HEK293T (cell line): ENCODE results near the gene RAB11FIP5.
"Not testable (repeated sequence)": the region's sequence is repeated elsewhere in the genome, so short reads cannot be mapped to it uniquely, and the experiment has no call there.

Experiments used
- CTCF ChIA-PET: fragments of 350-600 bp; formaldehyde crosslinking; extraction: SDS; loops from one replicate; lab custom pipeline; 2021; ENCODE audit warnings: antibody characterized with exemption, inconsistent platforms; lab: Yijun Ruan, JAX
- POLR2A ChIA-PET: fragments of 350-600 bp; formaldehyde crosslinking; extraction: SDS; loops from one replicate; lab custom pipeline; 2020; ENCODE audit warnings: antibody characterized with exemption, inconsistent platforms; lab: Yijun Ruan, JAX
- DNase-seq: peaks from one replicate; pipeline ENCODE4 v3.0.0; 2012; ENCODE audit warnings: mixed read lengths; ENCODE audit errors: extremely low spot score
- ARNT ChIP-seq: fragments of 450-650 bp; IDR thresholded peaks from 2 replicates; pipeline ENCODE4 v1.6.1; 2017; ENCODE audit warnings: mild to moderate bottlenecking
- BHLHE40 ChIP-seq: fragments of 450-650 bp; IDR thresholded peaks from 2 replicates; pipeline ENCODE4 v1.6.1; 2016; ENCODE audit warnings: mild to moderate bottlenecking, moderate library complexity, borderline replicate concordance
- CTBP1 ChIP-seq: fragments of 450-650 bp; IDR thresholded peaks from 2 replicates; pipeline ENCODE4 v1.6.1; 2016; ENCODE audit warnings: borderline replicate concordance
- ELF4 ChIP-seq: fragments of 450-650 bp; IDR thresholded peaks from 2 replicates; pipeline ENCODE4 v1.6.1; 2017; ENCODE audit warnings: antibody characterized with exemption
- FOXA1 ChIP-seq: fragments of 450-650 bp; IDR thresholded peaks from 2 replicates; pipeline ENCODE4 v1.6.1; 2016; ENCODE audit warnings: mild to moderate bottlenecking
- FOXK2 ChIP-seq: fragments of 450-650 bp; IDR thresholded peaks from 2 replicates; pipeline ENCODE4 v1.6.1; 2016; ENCODE audit warnings: mild to moderate bottlenecking
- FOXM1 ChIP-seq: fragments of 450-650 bp; IDR thresholded peaks from 2 replicates; pipeline ENCODE4 v1.6.1; 2017; ENCODE audit warnings: mild to moderate bottlenecking, borderline replicate concordance
- HDGF ChIP-seq: fragments of 450-650 bp; IDR thresholded peaks from 2 replicates; pipeline ENCODE4 v1.6.1; 2017; ENCODE audit warnings: antibody characterized with exemption, borderline replicate concordance
- L3MBTL2 ChIP-seq: fragments of 450-650 bp; conservative IDR thresholded peaks from 2 replicates; pipeline ENCODE4 v1.6.1; 2016; ENCODE audit warnings: mild to moderate bottlenecking
- LEF1 ChIP-seq: fragments of 450-650 bp; IDR thresholded peaks from 2 replicates; pipeline ENCODE4 v1.6.1; 2017; ENCODE audit warnings: mild to moderate bottlenecking, borderline replicate concordance
- NFRKB ChIP-seq: fragments of 450-650 bp; IDR thresholded peaks from 2 replicates; pipeline ENCODE4 v1.6.1; 2016; ENCODE audit warnings: mild to moderate bottlenecking, moderate library complexity
- SP1 ChIP-seq: fragments of 450-650 bp; IDR thresholded peaks from 2 replicates; pipeline ENCODE4 v1.6.1; 2017
- SUZ12 ChIP-seq: fragments of 450-650 bp; IDR thresholded peaks from 2 replicates; pipeline ENCODE4 v1.6.1; 2016; ENCODE audit warnings: mild to moderate bottlenecking
- TARDBP ChIP-seq: fragments of 450-650 bp; IDR thresholded peaks from 2 replicates; pipeline ENCODE4 v1.6.1; 2016
- ZNF384 ChIP-seq: fragments of 450-650 bp; IDR thresholded peaks from 2 replicates; pipeline ENCODE4 v1.6.1; 2016
- TF ChIP-seq, protein P1 (sequence below): fragments of 450-650 bp; IDR thresholded peaks from 2 replicates; pipeline ENCODE4 v1.6.1; 2016

RAB11FIP5 gene

DNA sequence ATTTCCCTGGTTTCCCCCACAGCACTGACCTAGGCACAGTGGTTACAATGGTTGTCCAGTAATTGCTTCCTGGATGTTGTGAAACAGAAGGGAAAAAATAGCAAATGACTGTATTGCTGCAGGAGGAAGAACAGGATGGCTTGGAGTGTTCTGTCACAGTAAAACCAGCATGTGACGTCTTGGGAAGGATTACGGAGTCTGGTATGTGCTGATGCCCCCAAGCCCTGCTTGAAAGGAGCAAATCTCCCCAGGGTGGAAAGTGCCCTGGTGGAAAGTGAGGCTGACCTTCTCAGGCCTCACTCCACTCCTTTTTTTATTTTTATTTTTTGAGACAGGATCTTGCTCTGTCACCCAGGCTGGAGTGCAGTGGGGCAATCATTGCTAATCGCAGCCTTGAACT is 7.8 kb downstream of the RAB11FIP5 start:
- TF ChIP-seq LEF1: no peak
- no peak for TF ChIP-seq BHLHE40
- TF ChIP-seq NFRKB: no peak
- no peak for TF ChIP-seq L3MBTL2
- TF ChIP-seq ARNT: no peak
- no peak for TF ChIP-seq HDGF
- no peak for TF ChIP-seq FOXK2
- no peak for TF ChIP-seq TARDBP
- no peak for TF ChIP-seq SUZ12
- ChIA-PET POLR2A (no interaction called here), CTCF (no interaction called here)
- DNase-seq: no peak

DNA sequence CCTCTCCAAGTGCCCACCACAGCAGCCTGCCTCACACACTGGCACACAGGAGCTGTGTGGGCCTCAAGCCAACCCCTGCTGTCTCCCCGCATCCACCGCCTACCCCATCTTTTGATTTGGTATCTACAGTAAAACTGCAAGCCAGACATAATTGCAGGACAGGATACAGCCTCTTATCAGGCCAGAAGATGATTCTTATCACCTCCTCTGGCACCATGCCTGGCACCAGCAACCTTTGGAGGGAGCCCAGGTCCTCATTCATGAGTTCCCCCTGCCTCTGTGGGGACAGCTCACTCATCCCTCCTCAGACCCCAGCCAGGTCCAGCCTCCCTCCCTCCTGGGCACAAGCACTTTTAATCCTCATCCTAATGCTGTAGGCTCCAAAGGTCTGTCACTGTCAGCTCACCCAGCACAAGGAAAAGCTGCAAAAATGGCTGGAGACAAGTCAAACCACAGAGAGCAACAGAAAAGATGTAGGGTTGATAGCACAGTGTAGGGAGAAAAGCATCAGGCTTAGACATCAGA is 9.7 kb downstream of the RAB11FIP5 start:
- no peak for DNase-seq
- CTCF ChIA-PET: no interaction called here
- POLR2A ChIA-PET: no interaction called here
- TF ChIP-seq ZNF384: no peak
- no peak for TF ChIP-seq ELF4
- TF ChIP-seq SP1: no peak

DNA sequence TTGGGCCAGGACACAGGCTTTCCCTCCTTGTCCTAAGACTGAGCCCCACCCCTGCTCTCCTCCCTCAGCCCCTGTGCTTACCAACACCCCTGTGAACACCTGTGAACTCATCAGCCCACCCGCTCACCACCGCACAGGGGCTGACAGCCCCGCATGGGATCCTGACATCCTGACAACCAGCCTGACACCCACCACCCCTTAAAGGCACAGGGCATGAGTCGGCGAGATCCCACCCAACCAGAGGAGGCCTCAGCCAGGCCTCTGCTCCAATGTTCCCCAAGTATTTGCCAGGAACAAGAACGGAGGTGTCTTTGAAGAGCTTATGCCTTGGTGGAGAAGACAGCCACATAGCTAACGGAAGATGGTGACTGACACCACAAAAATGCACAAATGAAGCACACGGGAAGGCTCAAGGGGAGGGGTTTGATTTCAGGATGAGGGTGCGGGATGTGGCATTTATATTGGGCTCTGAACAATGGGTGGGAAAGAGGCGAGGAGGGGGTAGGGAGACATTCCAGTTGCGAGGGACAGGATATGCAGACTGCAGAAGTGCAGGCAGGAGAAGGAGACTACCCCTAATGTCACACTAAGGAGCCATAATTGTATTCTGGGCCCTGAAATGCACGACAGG is 11.0 kb downstream of the RAB11FIP5 start:
- ChIA-PET POLR2A (no interaction called here), CTCF (no interaction called here)
- TF ChIP-seq ELF4 (no peak), ZNF384 (no peak), LEF1 (no peak)
- no peak for DNase-seq

DNA sequence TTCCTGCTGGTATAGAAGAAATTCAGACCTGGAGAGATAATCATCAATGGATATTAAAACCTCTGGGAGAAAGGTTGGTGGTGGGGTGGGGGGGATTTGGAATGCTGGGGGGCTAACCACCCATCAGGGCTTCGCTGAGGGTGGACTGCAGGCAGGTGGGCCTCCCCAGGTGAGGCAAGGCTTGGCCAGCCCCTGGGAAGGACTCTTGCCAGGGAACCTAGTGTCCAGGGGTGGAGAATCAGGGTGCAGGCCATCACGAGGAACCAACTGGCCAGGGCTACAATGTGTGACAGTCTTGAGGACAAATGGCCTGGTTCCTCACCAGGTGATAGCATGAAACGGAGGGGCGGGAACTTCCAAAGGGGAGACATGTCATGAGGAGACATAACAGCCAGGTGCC is 11.8 kb downstream of the RAB11FIP5 start:
- POLR2A ChIA-PET: no interaction called here
- TF ChIP-seq FOXK2: no peak
- no peak for TF ChIP-seq SUZ12
- TF ChIP-seq FOXA1: no peak
- no peak for TF ChIP-seq NFRKB
- TF ChIP-seq CTBP1: no peak
- TF ChIP-seq HDGF: no peak
- no peak for TF ChIP-seq ELF4
- TF ChIP-seq BHLHE40: no peak
- TF ChIP-seq TARDBP: no peak
- no peak for TF ChIP-seq L3MBTL2
- no peak for TF ChIP-seq LEF1
- no peak for TF ChIP-seq FOXM1
- TF ChIP-seq, protein P1, sequence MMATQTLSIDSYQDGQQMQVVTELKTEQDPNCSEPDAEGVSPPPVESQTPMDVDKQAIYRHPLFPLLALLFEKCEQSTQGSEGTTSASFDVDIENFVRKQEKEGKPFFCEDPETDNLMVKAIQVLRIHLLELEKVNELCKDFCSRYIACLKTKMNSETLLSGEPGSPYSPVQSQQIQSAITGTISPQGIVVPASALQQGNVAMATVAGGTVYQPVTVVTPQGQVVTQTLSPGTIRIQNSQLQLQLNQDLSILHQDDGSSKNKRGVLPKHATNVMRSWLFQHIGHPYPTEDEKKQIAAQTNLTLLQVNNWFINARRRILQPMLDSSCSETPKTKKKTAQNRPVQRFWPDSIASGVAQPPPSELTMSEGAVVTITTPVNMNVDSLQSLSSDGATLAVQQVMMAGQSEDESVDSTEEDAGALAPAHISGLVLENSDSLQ: no peak
- TF ChIP-seq ZNF384: no peak
- TF ChIP-seq ARNT: no peak
- no peak for TF ChIP-seq SP1
- DNase-seq: no peak
- CTCF ChIA-PET: interaction anchor here (0.6 to 0.7 kb wide), 2 partner anchors 10 to 61 kb away, joined by 3 to 4 read pairs; no protein-coding TSS in a partner anchor

DNA sequence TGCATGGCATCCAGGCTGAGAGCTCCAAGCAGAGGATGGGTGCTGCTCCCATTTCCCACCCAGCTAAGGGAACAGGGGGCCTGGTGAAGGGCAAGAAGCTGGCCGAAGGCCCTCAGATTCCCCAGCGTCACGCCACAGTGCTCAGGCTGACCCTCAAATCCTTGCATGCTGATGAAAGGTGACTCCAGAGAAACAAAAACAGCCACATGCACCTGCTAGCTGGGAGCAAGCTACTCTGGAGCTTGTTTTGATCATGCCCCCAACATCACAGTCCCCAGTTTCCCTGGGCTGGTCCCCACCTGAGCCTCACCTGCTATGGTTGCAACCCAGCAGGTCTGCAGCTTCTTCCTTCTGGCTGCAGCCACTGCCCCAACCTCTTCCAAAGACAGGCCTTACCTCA is 13.3 kb downstream of the RAB11FIP5 start:
- ChIA-PET POLR2A (interaction anchor here (0.8 kb wide), 1 partner anchor 13 kb away, joined by 5 read pairs; the partner anchor contains the start of gene RAB11FIP5), CTCF (interaction anchor here (0.7 to 1.0 kb wide), 2 partner anchors 78 to 952 kb away, joined by 4 read pairs; no protein-coding TSS in a partner anchor)
- DNase-seq: no peak
- TF ChIP-seq TARDBP (no peak), CTBP1 (no peak), SUZ12 (no peak), ARNT (no peak)

DNA sequence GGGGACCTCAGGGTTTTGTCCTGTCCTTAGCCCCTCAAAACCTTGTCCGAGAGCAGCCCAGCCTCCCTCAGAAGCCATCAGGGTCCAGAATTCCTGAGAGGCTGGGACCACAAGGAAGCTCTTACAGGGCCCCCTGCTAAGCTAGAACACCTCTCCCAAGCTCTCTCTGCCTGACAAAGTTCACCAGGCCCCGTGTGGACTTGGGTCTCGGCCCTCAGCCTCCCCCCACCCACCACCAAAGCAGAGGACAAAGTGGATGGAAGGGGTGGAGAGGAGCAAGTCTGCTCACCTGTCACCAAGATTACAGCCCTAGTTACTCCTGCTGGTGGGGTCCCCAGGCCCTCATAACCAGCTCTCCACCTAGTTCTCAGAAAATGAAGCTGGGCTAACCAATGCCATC is 16.8 kb downstream of the RAB11FIP5 start:
- ChIA-PET CTCF (interaction anchor here (1.8 kb wide), 1 partner anchor 10 kb away, joined by 7 read pairs; no protein-coding TSS in a partner anchor), POLR2A (no interaction called here)
- DNase-seq: no peak
- TF ChIP-seq, protein P1: no peak
- TF ChIP-seq ELF4 (no peak), NFRKB (no peak), FOXA1 (no peak), HDGF (no peak), CTBP1 (no peak), LEF1 (no peak), SP1 (no peak), ARNT (no peak), SUZ12 (no peak), ZNF384 (no peak), FOXK2 (no peak), TARDBP (no peak)

DNA sequence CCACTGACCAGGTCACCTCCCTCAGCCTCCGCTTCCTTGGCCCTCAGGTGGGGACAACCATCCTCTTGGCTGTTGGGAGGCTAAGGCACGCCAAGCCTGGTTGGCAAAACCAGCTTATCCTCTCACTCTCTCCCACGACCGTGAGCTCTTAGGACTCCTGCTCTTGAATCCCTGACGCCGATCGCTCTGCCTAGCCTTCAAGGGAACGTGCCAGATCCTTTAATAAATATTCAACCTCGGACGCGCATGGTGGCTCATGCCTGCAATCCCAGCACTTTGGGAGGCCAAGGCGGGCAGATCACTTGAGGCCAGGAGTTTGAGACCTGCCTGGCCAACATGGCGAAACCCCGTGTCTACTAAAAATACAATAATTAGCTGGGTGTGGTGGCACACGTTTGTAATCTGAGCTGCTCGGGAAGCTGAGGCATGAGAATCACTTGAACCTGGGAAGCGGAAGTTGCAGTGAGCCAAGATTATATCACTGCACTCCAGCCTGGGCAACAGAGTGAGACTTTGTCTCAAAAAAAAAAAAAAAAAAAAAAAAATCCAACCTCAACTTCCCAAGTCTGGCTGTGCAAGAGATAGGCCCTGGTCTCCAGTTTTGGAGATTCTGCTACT is 19.0 kb downstream of the RAB11FIP5 start:
- not testable (repeated sequence) for DNase-seq
- POLR2A ChIA-PET: interaction anchor here (1.1 kb wide), 1 partner anchor 19 kb away, joined by 4 read pairs; the partner anchor contains the start of gene RAB11FIP5
- CTCF ChIA-PET: interaction anchor here (0.9 kb wide), 1 partner anchor 167 kb away, joined by 3 read pairs; no protein-coding TSS in a partner anchor
